Stimulated activated CD4-positive, alpha-beta T cell treated with anti-CD3 and anti-CD28 coated beads, Interleukin-1b, Interleukin-23, amount 100 ng/mL, for 1 hour (primary cell): ENCODE measurements around the gene TSPAN15.

Source experiments
- DNase-seq, 2 donors: peaks; one replicate each; pipeline ENCODE4 v3.0.0-alpha.2; 2020; ENCODE audit warnings: low read depth in 2 of 2

The TSPAN15 gene

GRCh38 chr10:69549959-69550358 lies 98.7 kb downstream of the TSPAN15 start:
- no peak for DNase-seq

GRCh38 chr10:69552268-69552667 lies 101.0 kb downstream of the TSPAN15 start:
- DNase-seq, result no peak

GRCh38 chr10:69553328-69553727 lies 102.1 kb downstream of the TSPAN15 start:
- no peak for DNase-seq

GRCh38 chr10:69554611-69555010 lies 103.3 kb downstream of the TSPAN15 start:
- DNase-seq, result no peak
